Endodermal cell (in vitro differentiated cells): Measurements from ENCODE around the gene ATP9A. TPM values are rescaled to one million over a fixed set of nuclear protein-coding genes. Genes with fewer than 3 reads are reported as not detected.

Experiments
- DNase-seq: peaks from one replicate; pipeline ENCODE4 v3.0.0-alpha.2; 2017
- H3K27ac ChIP-seq: 2 replicates; pipeline ENCODE4 v1.5.1; 2013; ENCODE audit warnings: mild to moderate bottlenecking, low read depth, low read length, moderate library complexity
- H3K27me3 ChIP-seq: 2 replicates; pipeline ENCODE4 v1.6.1; 2013; ENCODE audit warnings: mild to moderate bottlenecking, low read length, moderate library complexity; ENCODE audit not compliant: insufficient read depth, control insufficient read depth, poor library complexity, severe bottlenecking
- H3K36me3 ChIP-seq: 2 replicates; pipeline ENCODE4 v1.7.0; 2013; ENCODE audit warnings: mild to moderate bottlenecking, low read length, moderate library complexity; ENCODE audit not compliant: control insufficient read depth, insufficient read depth
- H3K4me1 ChIP-seq: one replicate; pipeline ENCODE4 v1.7.0; 2013; ENCODE audit warnings: low read length; ENCODE audit not compliant: control insufficient read depth, insufficient read depth
- H3K4me3 ChIP-seq: 2 replicates; pipeline ENCODE4 v1.5.1; 2013; ENCODE audit warnings: mild to moderate bottlenecking, low read length, moderate library complexity
- H3K9ac ChIP-seq: 2 replicates; pipeline ENCODE4 v1.6.1; 2013; ENCODE audit warnings: mild to moderate bottlenecking, low read length, moderate library complexity; ENCODE audit not compliant: poor library complexity, severe bottlenecking; ENCODE audit errors: extremely low read depth
- H3K9me3 ChIP-seq: 2 replicates; pipeline ENCODE4 v1.6.1; 2013; ENCODE audit warnings: mild to moderate bottlenecking, low read length, moderate library complexity; ENCODE audit not compliant: control insufficient read depth
- H3K27ac Mint-ChIP-seq: 2 replicates; pipeline ENCODE4 v1.8.0; 2020; ENCODE audit warnings: mixed read lengths
- H3K27me3 Mint-ChIP-seq: 2 replicates; pipeline ENCODE4 v1.8.0; 2021; ENCODE audit warnings: mild to moderate bottlenecking, mixed read lengths; ENCODE audit not compliant: insufficient read depth
- H3K36me3 Mint-ChIP-seq: 2 replicates; pipeline ENCODE4 v1.8.0; 2020; ENCODE audit warnings: low read depth, mixed read lengths
- H3K4me1 Mint-ChIP-seq: 2 replicates; pipeline ENCODE4 v1.8.0; 2020; ENCODE audit warnings: mixed read lengths
- H3K4me3 Mint-ChIP-seq: 2 replicates; pipeline ENCODE4 v1.8.0; 2020; ENCODE audit warnings: mild to moderate bottlenecking, moderate library complexity, mixed read lengths
- H3K9me3 Mint-ChIP-seq: 2 replicates; pipeline ENCODE4 v1.8.0; 2020; ENCODE audit warnings: mild to moderate bottlenecking, mixed read lengths
- CTCF ChIP-seq: fragments of 200-600 bp; sonication (generic); conservative IDR thresholded peaks from 2 replicates; pipeline ENCODE4 v1.5.0; 2021; ENCODE audit warnings: antibody characterized with exemption, mild to moderate bottlenecking
- WGBS, 2 experiments: methylation state at CpG; one replicate each; pipeline versions ENCODE4 v1.1.5 to v1.1.7; 2013; ENCODE audit warnings: missing lambda C conversion rate in 2 of 2, mixed read lengths in 1 of 2; ENCODE audit not compliant: insufficient coverage in 1 of 2, insufficient read length in 1 of 2; 5-methylcytosine and 5-hydroxymethylcytosine counted together
- total RNA-seq, 2 donors: library from RNA; stranded (reverse); fragmentation: NEBNext Ultra II Directional in 1 of 2; extraction: Animal tissue kit (Norgen Biotek cat#: 25700) in 1 of 2; gene quantifications; 2 replicates in 1 of 2; 3 replicates in 1 of 2; pipeline ENCODE4 v1.2.1, GENCODE V29; 2021

The ATP9A gene
- total RNA-seq, 2 donors from 2014 or later: 26.7 to 27.9 TPM

GRCh38 chr20:51577432-51578144 is 190.6 kb downstream of the ATP9A start:
- TF ChIP-seq CTCF: peak; percentile 14
- Histone ChIP-seq H3K9ac (no peak overlapping the region), H3K36me3 (no peaks in the 10 kb centered on the region), H3K9me3 (no peaks in the 10 kb centered on the region), H3K4me3 (no peak overlapping the region), H3K4me1 (no peaks in the 10 kb centered on the region), H3K27ac (no peak overlapping the region), H3K27me3 (no peaks in the 10 kb centered on the region)
- peaks cover 4% of the 10 kb centered on the region for H3K9me3 Mint-ChIP-seq
- H3K36me3 Mint-ChIP-seq: no peaks in the 10 kb centered on the region
- H3K4me1 Mint-ChIP-seq: no peaks in the 10 kb centered on the region
- no peak overlapping the region for H3K4me3 Mint-ChIP-seq
- H3K27me3 Mint-ChIP-seq: no peaks in the 10 kb centered on the region
- no peak overlapping the region for H3K27ac Mint-ChIP-seq
- no peak for DNase-seq
- 93 to 97% methylated on average over 9 to 11 of the region's 11 CpGs for WGBS, 2 experiments

GRCh38 chr20:51575486-51575885 is 192.7 kb downstream of the ATP9A start:
- no peak overlapping the region for H3K9ac ChIP-seq
- H3K27me3 ChIP-seq: no peaks in the 10 kb centered on the region
- no peak overlapping the region for H3K27ac ChIP-seq
- 88 to 100% methylated on average over 2 of the region's 3 CpGs for WGBS, 2 experiments
- no peaks in the 10 kb centered on the region for H3K36me3 ChIP-seq
- Mint-ChIP-seq H3K27me3 (no peaks in the 10 kb centered on the region), H3K9me3 (peaks cover 4% of the 10 kb centered on the region), H3K36me3 (no peaks in the 10 kb centered on the region), H3K4me1 (no peaks in the 10 kb centered on the region), H3K27ac (no peak overlapping the region), H3K4me3 (no peak overlapping the region)
- H3K4me1 ChIP-seq: no peaks in the 10 kb centered on the region
- no peaks in the 10 kb centered on the region for H3K9me3 ChIP-seq
- no peak for DNase-seq
- H3K4me3 ChIP-seq: no peak overlapping the region
- TF ChIP-seq CTCF: no peak

GRCh38 chr20:51574248-51575033 is 193.7 kb downstream of the ATP9A start:
- no peak overlapping the region for H3K9ac ChIP-seq
- no peaks in the 10 kb centered on the region for H3K4me1 Mint-ChIP-seq
- WGBS, 2 experiments: 94 to 98% methylated on average over 6 of the region's 6 CpGs
- DNase-seq: no peak
- no peaks in the 10 kb centered on the region for H3K36me3 Mint-ChIP-seq
- no peak overlapping the region for H3K4me3 ChIP-seq
- peaks cover 4% of the 10 kb centered on the region for H3K9me3 Mint-ChIP-seq
- no peak overlapping the region for H3K27ac ChIP-seq
- H3K27me3 ChIP-seq: no peaks in the 10 kb centered on the region
- TF ChIP-seq CTCF: no peak
- no peaks in the 10 kb centered on the region for H3K4me1 ChIP-seq
- no peak overlapping the region for H3K4me3 Mint-ChIP-seq
- H3K27ac Mint-ChIP-seq: no peak overlapping the region
- peaks cover 2% of the 10 kb centered on the region for H3K27me3 Mint-ChIP-seq
- no peaks in the 10 kb centered on the region for H3K36me3 ChIP-seq
- no peaks in the 10 kb centered on the region for H3K9me3 ChIP-seq
